Type B pancreatic cell (in vitro differentiated cells): ENCODE measurements around the gene CHCHD6. TPM values are rescaled to one million over a fixed set of nuclear protein-coding genes. Genes with fewer than 3 reads are reported as not detected.

Experiments
- DNase-seq: peaks from one replicate; pipeline ENCODE4 v3.0.0; 2021; ENCODE audit warnings: mixed read lengths; ENCODE audit not compliant: unreplicated experiment; ENCODE audit errors: extremely low spot score
- H3K27ac Mint-ChIP-seq: 2 replicates; pipeline ENCODE4 v1.8.0; 2021; ENCODE audit warnings: mild to moderate bottlenecking, mixed read lengths
- H3K27me3 Mint-ChIP-seq: 2 replicates; pipeline ENCODE4 v1.8.0; 2021; ENCODE audit warnings: mixed read lengths
- H3K36me3 Mint-ChIP-seq: 2 replicates; pipeline ENCODE4 v1.8.0; 2021; ENCODE audit warnings: mixed read lengths
- H3K4me1 Mint-ChIP-seq: one replicate; pipeline ENCODE4 v1.8.0; 2021; ENCODE audit warnings: mixed read lengths; ENCODE audit not compliant: unreplicated experiment
- H3K4me3 Mint-ChIP-seq: 2 replicates; pipeline ENCODE4 v1.8.0; 2021; ENCODE audit warnings: mild to moderate bottlenecking, mixed read lengths
- H3K9me3 Mint-ChIP-seq: 2 replicates; pipeline ENCODE4 v1.8.0; 2021; ENCODE audit warnings: mixed read lengths
- total RNA-seq: library from RNA; stranded (reverse); gene quantifications from 2 replicates; pipeline ENCODE4 v1.2.1, GENCODE V29; 2021; ENCODE audit warnings: low replicate concordance
- TF ChIP-seq, protein P1 (sequence below): fragments of 200-600 bp; sonication (generic); conservative IDR thresholded peaks from 2 replicates; pipeline ENCODE4 v1.5.0; 2021; ENCODE audit warnings: antibody characterized with exemption, mild to moderate bottlenecking

The CHCHD6 gene
- total RNA-seq, 1 donor from 2014 or later: 17.5 TPM

DNA sequence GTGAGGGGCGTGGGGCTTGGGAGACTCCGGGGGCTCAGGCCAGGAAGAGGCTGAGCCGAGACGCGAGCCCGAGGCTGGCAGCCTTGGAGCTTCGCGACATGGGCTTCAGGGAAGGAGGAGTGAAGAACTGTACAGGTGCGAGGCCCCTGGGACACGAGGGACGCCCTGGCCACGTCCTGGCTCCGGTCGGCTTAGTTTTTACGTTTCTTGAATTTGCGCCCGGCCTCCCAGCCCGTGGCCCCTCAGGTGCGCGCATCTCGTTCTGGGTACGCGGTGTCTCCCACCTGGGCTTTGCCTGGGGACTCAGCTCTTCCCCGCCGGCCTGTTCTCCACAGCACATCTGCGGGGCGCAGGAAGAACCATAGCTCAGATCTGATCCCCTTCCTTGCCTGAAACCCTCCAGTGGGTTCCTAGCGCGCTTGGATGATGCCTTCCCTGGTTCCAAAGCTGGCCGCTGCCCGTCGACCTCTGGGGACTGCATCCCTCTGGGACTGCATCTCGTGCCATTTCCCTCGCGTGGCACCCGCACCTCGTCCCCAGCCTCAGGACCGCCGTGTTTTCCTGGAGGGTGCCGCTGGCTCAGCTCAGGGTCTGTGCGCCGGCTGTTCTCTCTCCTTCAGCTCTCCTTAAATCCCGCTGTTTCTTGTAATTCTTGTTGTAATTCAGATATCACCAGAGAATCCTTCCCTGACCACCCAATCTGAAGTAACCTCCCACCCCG, 614 bp downstream of the CHCHD6 start:
- no peak overlapping the region for H3K27ac Mint-ChIP-seq
- H3K36me3 Mint-ChIP-seq: peaks cover 7% of the 10 kb centered on the region
- TF ChIP-seq, protein P1, sequence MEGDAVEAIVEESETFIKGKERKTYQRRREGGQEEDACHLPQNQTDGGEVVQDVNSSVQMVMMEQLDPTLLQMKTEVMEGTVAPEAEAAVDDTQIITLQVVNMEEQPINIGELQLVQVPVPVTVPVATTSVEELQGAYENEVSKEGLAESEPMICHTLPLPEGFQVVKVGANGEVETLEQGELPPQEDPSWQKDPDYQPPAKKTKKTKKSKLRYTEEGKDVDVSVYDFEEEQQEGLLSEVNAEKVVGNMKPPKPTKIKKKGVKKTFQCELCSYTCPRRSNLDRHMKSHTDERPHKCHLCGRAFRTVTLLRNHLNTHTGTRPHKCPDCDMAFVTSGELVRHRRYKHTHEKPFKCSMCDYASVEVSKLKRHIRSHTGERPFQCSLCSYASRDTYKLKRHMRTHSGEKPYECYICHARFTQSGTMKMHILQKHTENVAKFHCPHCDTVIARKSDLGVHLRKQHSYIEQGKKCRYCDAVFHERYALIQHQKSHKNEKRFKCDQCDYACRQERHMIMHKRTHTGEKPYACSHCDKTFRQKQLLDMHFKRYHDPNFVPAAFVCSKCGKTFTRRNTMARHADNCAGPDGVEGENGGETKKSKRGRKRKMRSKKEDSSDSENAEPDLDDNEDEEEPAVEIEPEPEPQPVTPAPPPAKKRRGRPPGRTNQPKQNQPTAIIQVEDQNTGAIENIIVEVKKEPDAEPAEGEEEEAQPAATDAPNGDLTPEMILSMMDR: no peak
- peaks cover 33% of the 10 kb centered on the region for H3K27me3 Mint-ChIP-seq
- peaks cover 6% of the 10 kb centered on the region for H3K9me3 Mint-ChIP-seq
- peaks cover 27% of the 10 kb centered on the region for H3K4me1 Mint-ChIP-seq
- DNase-seq: no peak
- peak overlapping the region; percentile 98 for H3K4me3 Mint-ChIP-seq

- DNase-seq: no peak
- Mint-ChIP-seq H3K9me3 (no peaks in the 10 kb centered on the region), H3K4me1 (peaks cover 27% of the 10 kb centered on the region), H3K27ac (no peak overlapping the region), H3K27me3 (peaks cover 20% of the 10 kb centered on the region), H3K4me3 (no peak overlapping the region), H3K36me3 (peaks cover 7% of the 10 kb centered on the region)
- TF ChIP-seq, protein P1: no peak
These were observed 2.6 kb downstream of the CHCHD6 start for GRCh38 chr3:126706631-126707030.

- no peaks in the 10 kb centered on the region for H3K9me3 Mint-ChIP-seq
- peaks cover 16% of the 10 kb centered on the region for H3K4me1 Mint-ChIP-seq
- peaks cover 7% of the 10 kb centered on the region for H3K36me3 Mint-ChIP-seq
- no peaks in the 10 kb centered on the region for H3K27me3 Mint-ChIP-seq
- TF ChIP-seq, protein P1: peak; percentile 45
- H3K27ac Mint-ChIP-seq: no peak overlapping the region
- DNase-seq: no peak
- no peak overlapping the region for H3K4me3 Mint-ChIP-seq
These were observed 7.2 kb downstream of the CHCHD6 start for GRCh38 chr3:126711121-126711760.

- Mint-ChIP-seq H3K27me3 (no peaks in the 10 kb centered on the region), H3K4me3 (no peak overlapping the region), H3K4me1 (peaks cover 10% of the 10 kb centered on the region), H3K36me3 (peaks cover 4% of the 10 kb centered on the region), H3K27ac (no peak overlapping the region), H3K9me3 (no peaks in the 10 kb centered on the region)
- TF ChIP-seq, protein P1: no peak
- no peak for DNase-seq
These were observed 9.2 kb downstream of the CHCHD6 start for GRCh38 chr3:126713199-126713598.

- Mint-ChIP-seq H3K27ac (no peak overlapping the region), H3K27me3 (no peaks in the 10 kb centered on the region), H3K36me3 (peaks cover 4% of the 10 kb centered on the region), H3K9me3 (no peaks in the 10 kb centered on the region), H3K4me1 (peaks cover 17% of the 10 kb centered on the region), H3K4me3 (no peak overlapping the region)
- DNase-seq: no peak
- TF ChIP-seq, protein P1: no peak
These were observed 10.3 kb downstream of the CHCHD6 start for GRCh38 chr3:126714276-126714900.
